ENCODE data around the gene RAPGEF5.

Gene RAPGEF5

DNA sequence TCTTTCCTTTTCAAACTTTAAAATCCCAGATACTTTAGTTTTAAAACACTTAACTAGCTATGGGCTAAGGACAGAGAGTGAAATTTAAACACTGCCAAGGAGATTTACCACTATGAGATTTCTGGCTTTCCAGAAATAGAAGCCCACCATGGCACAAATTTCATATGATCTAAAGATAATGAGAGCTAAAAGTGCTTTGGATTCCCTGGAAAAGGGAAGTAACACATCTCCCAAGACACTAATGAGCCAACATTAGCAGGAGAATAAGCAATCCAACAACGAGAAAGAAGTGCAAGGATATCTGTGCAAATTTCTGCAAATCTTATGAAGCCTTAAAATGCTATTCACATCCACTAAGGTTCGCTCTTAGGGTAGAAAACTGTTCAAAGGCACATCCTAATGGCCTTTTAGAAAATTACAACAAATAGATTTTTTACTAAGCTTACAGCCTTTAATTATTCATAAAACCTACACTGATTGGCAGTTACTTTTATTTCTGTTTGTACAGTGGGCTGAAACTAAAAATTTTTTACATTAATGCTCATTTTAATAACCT, 100.3 kb downstream of the RAPGEF5 start:
- no peak for DNase-seq (ENCODE audit: low spot score)

DNA sequence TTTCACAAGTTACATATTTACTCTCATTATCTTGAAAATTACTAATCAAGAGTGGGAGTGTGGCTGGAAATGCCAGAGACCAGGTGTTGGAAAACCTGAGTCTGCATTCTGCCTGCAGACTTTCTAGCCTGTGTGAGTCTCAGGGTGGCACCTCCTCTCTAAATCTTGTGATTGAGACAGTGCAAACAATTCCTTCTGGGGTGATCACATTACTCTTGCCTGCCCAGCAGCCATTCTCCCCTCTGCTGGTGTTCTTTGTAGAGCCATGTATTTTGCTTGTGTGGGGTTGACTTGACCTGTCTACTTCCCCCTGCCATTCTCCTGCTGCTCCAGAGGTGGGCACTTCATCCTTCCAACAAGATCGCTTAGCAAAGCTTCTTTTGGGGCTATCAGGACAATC, 101.1 kb downstream of the RAPGEF5 start:
- no peak for DNase-seq (ENCODE audit: low spot score)

DNA sequence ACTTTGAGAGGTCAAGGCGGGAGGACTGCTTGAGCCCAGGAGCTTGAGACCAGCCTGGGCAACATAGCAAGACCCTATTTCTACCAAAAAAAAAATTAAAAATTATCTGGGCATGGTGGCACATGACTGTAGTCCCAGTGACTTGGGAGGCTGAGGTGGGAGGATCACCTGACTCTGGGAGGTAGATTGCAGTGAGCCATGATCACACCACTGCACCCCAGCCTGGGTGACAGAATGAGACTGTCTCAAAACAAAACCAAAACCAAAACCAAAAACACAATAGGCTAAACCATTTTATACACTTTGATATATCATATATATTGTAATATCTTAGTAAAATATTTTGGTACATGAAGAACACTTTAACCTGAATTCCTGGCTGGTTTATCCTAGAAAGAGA, 101.6 kb downstream of the RAPGEF5 start:
- no peak for DNase-seq (ENCODE audit: low spot score)

DNA sequence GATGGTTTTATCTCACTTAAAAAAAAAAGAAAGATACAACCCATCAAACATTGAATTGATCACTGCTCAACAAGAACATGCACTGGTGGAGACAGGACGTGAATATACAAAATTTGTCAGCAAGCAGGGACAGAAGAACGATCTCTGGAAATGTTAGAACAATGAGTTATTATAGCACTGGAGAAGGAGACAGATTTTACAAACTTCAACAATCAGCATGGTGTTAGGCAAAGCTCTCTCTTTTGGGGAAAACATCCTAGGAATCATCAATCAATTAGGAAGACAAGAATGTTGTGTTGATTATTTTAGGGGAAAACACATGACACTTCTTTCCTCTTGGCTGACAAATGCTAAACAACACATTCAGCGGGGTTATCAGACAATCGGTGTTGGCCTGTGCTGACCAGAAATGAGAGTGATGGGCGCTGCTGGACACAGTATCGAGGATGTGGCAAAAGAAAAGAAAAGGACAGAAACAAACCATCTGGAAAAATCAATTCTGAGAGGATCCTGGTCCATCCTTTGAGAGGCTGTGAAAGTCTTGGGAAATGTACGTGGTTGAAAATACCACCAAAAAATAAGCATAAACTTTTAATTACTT, 103.9 kb downstream of the RAPGEF5 start:
- DNase-seq (ENCODE audit: low spot score) = no peak

DNA sequence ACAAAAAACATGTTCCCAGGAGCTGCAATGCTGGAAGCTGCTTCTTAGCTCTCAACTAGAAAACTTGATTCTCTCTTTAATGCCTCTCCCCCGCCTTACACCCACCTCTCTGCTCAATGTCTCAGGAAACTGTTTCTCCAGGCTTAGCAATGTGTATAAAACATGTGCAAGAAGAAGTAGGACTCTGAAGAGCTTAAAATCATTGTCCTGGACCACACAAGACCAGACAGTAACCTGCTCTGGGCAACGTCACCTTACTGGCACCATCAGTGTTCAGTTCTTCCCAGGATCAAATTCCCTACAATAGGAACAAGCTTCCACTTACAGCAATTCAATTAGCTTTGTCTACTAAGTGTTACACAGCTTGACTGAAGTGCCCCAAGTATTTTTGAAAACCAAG, 104.9 kb downstream of the RAPGEF5 start:
- DNase-seq (ENCODE audit: low spot score) = no peak

DNA sequence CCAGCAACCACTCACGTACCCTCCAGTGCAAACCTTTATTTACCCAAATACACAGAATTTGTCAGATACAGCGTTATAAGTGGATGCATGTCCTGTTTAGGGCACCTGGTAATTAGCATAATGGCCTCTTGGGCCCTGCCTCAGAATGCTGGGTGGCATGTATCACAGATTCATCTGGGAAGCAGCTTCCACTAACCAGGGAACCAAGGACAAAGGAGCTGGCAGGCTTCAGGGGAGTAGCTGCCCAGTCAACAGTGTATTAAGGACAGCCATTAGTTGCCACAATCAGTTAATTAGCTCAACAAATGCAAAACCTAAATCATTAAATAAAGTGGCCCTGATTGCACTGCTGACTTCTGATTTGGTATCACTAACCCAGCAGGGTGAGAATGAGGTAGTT, 105.7 kb downstream of the RAPGEF5 start:
- no peak for DNase-seq (ENCODE audit: low spot score)

DNA sequence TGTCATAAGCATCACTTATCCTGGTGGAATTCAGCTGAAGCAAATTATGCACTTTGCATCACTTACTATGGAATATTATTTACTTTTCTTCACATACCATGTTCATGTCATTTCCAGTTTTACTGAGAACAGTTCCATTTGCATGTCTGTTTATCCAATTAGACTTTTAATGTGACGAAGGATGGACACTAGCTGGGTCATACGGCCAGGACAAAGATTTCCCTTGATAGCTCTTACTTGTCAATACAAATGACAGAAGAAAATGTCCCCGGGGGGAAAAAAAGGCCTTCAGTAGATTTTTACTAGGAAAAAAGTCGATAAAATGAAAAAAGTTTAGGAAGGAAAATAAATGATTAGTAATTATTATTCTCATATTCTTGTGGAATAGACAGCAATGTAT, 106.6 kb downstream of the RAPGEF5 start:
- DNase-seq (ENCODE audit: low spot score) = no peak

DNA sequence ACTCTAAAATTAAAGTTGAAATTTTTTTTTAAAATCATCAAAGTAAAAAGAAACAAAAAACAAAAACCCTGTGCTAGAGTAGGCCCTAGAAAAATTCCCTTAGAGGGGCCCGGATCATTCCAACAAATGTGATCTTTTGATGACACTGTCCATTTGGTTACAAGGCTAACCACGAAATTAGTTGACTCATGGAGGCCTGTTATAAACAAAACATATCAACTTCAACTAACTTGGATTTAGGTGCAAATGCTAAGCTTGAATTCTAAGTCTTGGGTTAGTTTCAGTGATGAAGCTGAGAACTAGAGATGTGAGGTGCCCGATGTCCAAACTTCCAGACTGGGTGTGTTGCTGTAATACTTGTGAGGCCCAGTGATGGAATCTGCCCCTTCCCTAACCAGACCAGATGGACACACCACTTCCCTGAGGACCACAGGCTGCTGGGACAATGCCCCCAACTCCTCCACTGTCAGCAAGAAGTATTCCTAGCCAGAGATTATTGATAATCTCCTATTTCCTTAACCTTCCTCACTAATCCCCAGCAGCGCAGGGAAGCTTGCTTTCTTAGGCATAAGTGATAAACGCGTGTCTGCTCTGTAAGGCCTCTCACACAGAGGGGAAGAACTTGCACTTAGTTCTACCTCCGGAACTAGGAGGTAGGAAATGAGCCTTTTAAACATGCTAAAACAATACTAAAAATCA, 108.7 kb downstream of the RAPGEF5 start:
- DNase-seq (ENCODE audit: low spot score) = no peak

DNA sequence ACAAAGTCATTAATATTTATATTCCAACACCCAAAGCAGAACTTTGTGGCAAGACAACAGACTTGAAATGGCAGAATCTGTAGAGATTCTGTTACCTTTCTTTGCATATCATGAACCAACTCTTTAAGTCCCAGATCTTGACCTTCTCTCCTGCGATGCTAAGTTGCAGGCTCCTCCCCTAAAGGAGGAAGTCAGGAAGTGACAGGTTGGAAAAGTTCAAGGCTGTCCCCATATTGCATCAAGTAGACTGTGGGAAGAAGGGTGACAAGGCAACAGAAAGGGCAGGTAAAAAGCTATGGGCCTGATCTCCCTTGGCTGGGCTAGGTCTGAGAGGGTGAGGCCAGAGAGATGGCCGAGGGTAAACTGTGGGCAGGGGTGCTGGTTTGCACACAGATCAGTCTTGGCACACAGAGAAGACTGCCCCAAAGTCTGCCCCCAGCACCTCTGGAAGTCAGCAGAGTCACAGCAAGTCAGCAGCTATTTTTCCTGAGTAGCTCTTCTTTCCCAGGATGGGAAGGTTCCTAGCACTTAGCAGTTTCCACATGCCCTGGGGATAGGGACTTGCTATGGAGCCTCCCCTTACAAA, 115.1 kb downstream of the RAPGEF5 start:
- DNase-seq (ENCODE audit: low spot score) = no peak

DNA sequence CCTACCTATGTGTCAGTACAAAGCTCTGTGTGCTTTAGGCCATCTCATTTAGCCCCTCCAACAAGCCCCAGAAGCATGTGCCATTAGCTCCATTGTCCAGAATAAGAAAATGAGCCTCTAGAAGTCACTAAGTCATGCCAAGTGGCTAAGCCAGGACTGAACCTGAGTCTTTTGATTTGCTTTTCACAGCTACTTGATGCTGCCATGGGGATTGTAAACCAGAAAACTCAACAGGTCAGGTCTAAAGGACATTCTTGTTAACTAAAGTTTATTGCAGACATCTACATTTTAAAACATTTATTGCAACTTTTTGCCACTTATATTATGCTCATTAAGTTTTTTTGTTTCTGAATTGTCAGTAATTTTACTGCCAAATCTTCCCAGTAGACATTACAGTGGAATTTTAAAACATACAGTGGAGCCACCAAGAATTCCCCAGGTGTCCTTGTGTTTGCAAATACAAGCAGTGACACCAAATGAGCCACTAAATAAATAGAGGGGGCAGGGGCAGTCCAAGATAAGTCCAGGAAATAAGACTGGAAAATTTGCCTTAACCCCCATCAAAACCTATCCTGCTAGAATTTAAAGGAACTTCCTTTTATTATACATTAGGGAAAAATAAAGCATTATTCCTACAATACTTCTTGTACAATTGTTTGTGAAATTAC, 115.9 kb downstream of the RAPGEF5 start:
- DNase-seq (ENCODE audit: low spot score) = no peak

DNA sequence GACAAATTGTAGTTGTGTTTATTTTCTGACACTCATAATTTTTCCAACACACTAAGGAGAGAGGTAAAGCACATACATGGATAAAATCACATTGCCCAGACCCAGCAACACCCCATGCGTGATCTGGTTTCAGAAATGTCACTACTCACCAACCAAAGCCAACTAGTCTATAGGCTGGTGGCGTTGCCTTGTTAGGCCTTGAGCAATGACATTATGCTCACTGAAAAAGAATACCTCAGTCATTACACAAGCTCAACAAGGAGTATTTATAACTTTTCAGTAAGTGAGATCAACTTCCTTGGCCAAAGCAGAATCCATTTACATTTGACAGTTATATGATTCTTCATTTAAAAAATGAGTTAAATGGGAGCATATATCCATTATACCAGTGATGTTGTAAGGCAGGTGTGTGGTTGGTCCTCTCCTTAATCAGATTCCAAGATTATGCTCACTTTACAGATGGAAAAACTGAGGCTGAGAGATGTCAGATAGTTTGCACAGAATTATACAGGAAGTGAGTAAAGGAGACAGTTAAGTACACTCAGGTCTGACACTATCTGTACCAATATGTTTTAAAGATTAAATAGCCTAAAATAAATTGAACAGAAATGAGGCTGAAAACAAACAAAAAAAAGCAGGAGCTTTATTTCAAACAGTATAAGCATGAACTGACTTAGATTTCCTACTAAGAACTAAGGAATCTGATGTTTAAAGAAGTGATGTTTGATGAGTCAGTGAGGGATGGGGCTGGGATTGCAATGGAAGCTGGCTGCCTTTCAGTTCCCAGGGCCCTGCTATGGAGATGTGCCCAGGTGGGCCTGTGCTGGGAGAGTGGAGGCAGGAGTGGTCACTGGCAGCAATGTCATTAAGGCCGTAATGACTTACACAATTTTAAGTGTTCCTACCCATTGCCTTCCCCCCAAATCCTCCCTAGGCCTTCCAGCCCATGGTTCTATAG, 118.3 kb downstream of the RAPGEF5 start:
- DNase-seq (ENCODE audit: low spot score) = no peak

DNA sequence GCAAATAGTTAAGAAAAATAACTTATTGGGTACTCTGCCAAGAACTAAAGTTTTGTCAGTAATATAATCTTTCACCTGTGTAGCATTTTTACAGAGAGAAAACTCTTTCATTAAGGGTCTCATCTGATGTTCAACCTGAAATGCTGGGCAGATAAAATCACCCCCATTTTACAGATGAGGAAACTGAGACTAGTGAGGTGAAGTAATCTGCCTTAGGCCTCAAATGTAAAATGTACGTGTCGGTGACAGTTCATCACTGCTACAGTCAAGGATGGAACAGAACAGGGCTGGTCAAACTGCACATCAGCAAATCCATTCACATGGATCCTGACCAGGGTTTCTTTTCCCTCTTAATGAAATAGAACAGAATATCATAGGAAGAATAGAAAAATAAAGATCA, 121.8 kb downstream of the RAPGEF5 start:
- no peak for DNase-seq (ENCODE audit: low spot score)

DNA sequence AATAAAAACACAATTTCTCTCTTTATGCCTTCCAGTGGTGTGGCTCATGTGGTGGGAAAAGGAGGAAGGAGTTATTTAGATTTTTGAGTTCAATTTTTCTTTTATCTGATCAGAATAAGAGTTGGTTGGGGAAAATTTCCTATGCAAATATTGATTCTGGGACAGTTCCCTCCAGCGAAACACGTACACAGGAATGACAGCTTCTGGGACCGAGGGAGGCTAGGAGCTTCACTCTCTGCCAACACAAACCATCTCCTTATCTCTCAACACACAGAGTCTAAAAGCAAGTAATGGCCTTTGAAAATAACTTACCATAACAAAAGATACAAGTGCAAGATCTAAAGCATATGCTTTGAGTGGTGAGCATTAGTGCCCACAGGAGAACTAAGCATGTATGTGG, 122.7 kb downstream of the RAPGEF5 start:
- no peak for DNase-seq (ENCODE audit: low spot score)

DNA sequence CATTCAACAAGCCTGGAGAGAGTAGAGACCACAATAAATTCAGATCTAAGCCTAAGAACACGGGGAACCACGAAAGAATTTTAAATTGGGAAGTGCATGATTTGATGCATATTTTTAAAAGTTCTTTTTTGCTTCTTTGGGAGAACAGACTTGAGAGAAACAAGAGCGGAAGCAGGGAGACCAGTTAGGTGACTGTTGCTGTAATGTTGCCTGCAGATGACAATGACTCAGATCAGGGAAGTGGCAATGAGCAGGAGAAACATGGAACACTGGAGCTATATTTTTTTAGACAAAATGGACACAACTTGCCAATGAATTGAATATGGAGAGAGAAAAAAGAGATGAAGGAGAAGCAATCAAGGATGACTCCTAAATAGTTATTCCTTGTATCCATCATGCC, 125.1 kb downstream of the RAPGEF5 start:
- DNase-seq (ENCODE audit: low spot score) = no peak

DNA sequence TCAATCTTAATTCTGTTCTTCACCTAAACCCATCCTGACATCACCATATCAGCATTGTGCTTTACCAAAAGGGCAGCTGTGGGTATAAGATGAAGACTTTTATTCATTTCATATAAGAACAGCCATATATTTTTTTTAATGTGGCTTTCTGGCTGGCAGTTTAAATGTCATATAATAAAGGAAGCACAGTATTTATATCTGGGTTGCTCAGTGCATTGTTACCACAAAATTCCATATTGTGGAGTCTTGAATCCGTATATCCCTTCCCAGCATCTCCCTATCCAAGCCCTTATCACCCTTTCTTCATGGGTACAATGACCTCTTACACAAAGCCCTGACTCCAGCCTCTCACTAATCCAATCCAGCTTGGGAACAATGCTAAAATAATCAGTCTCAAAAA, 125.8 kb downstream of the RAPGEF5 start:
- DNase-seq (ENCODE audit: low spot score) = no peak

DNA sequence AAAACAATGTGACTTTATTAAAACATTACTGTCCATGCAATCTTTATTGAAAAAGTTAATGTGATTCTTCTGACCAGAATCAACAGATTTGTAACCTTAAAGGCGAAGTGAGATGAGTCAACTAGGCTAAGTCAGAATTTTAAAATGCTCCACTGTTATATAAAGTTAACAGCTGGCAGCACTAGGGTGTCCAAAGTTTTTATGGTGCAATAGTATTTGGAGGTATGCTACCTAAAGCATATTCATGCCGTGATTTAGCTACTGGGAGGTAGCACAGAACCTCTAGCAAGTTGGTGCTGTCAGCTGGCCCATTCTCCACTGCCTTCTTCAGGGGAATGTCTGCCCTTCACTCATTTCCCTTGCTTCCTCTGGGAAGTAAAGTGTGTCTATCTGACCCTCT, 126.7 kb downstream of the RAPGEF5 start:
- no peak for DNase-seq (ENCODE audit: low spot score)

DNA sequence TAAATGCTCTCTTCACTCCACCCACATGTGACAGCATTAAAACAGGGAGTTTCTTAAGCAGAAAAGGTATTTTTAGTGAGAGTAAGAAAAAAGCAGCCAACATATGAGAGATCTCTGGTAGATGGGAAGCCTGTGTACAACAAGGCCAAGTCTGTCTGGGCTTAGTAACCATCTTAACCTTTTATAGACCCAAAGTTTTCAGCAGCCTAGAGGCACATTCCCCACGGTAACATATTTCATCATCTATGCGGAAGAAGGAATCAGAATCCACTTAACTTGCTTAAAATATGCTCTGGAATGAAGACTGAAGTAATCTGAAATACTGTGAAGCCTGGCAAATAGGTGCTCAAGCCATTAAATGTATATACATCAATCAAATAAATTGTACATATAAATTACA, 127.8 kb downstream of the RAPGEF5 start:
- no peak for DNase-seq (ENCODE audit: low spot score)

DNA sequence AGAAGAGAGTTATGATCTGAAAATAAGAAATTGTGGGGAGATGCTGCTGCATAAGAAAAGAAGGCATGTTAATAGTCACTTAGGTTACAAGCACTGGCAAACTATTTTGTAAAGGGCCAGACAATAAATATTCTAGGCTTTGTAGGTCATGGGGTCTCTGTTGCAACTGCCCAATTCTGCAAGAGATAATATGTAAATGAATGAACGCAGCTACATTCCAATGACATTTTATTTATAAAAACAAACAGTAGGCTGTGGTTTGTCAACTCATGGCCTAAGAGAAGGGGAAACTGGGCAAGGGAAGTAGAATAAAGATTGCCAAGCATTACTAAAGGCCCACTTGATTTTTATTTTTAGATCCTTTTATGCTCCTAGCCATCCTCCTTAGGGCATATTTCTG, 133.1 kb downstream of the RAPGEF5 start:
- DNase-seq (ENCODE audit: low spot score) = no peak

DNA sequence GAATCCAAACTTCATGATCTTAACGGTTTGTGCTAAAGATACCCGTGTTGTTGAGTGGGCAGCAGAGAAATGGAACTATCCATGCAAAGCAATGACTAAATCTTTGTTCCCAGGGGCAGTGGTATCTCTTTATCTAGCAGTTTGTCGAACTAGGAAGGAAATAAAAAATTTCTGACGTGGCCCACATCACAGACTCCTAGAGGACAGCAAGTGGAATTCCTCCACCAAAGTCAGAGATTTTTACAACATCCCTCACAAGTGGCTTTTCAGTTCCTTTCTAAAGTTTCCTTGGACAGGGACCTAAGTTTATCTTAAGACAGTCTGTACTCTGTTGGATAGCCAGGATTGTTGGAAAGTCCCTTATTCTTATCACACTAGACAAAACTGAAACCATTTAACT, 136.0 kb downstream of the RAPGEF5 start:
- no peak for DNase-seq (ENCODE audit: low spot score)

DNA sequence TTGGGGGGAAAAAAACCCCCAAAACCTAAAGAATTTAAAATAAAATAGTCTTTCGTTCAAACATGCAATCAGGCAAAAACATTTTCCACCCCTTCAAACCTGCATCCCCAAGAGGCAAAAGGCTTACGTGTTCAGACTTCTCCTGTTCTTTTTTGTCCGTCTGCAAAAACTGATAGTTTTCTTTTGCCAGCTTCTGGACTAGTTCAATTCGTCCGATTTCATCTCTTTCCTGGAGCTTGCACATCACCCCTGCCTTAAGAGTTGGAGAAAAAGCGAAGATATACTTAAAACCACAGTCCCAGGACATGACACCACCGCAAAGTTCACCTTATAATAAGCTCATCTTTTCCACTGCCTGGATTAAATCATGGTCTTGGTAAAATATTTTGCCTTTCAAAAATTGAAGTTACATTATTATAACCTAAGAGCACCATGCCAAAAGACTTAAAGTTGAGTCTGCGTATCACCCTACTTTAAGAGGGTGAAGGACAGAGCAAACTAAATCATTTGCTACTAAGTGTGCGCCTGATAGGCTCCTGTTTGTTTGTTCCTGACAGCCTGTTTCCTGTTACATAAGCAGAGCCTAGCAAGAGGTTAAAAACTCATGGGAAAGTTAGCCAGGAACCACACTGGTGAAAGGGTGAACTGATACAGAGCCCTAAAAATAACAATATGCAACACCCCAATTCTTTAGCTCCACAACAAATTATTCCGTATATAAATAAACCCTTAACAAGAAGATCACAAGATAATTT, 137.0 kb downstream of the RAPGEF5 start:
- DNase-seq (ENCODE audit: low spot score) = no peak

DNA sequence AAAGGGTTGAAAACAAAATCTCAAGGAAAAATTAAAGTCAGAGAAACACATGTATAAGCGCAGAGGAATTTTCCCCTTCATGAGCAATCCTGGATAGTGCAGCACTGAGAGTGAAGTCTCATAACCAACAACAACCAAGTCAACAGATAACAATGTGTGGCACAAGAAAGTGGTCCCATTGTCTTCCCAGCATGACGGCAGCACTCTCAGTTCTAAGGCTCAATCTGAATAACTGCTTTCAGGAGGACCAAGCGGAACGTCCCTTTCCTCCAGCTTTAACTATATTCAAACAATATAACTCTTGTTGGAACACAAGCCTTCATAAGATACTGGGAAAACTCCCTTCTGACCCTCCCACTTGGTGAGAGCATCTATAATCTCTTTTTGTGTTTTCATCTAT, 137.9 kb downstream of the RAPGEF5 start:
- DNase-seq (ENCODE audit: low spot score) = no peak
